HL-60 (cell line): ENCODE results near the gene MRI1.

Source experiments
- GABPA ChIP-seq: IDR thresholded peaks from 2 replicates; pipeline ENCODE4 v1.6.1; 2012; ENCODE audit warnings: low read depth
- SPI1 ChIP-seq: IDR thresholded peaks from 2 replicates; pipeline ENCODE4 v1.6.1; 2012; ENCODE audit warnings: low read depth, mild to moderate bottlenecking, borderline replicate concordance
- TF ChIP-seq, protein P1 (sequence below): IDR thresholded peaks from one replicate; pipeline ENCODE4 v1.5.1; 2011; ENCODE audit warnings: low read length, control low read depth, inconsistent platforms; ENCODE audit not compliant: insufficient read depth
- TF ChIP-seq, protein P2 (sequence below): IDR thresholded peaks from 2 replicates; pipeline ENCODE4 v1.6.1; 2012; ENCODE audit warnings: low read depth; ENCODE audit not compliant: insufficient replicate concordance

DNA sequence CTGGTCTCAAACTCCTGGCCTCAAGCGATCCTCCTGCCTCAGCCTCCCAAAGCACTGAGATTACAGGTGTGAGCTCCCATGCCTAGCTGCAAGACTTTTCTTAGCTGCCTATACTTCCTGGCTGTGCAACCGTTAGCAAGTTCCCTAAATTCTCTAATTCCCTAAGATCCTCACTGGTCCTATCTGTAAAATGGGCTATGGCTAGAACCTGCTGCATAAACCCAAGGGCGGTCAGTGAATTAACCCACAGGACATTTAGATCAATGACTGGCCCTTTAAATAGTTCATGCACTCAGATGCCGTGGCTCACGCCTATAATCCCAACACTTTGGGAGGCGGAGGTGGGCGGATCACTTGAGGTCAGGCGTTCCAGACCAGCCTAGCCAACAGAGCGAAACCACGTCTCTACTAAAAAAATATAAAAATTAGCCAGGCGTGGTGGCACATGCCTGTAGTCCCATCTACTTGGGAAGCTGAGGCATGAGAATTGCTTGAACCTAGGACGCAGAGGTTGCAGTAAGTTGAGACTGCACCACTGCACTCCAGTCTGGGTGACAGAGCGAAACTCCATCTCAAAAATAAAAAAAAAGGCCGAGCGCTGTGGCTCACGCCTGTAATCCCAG is 5.8 kb downstream of the MRI1 start:
- TF ChIP-seq SPI1 (no peak), GABPA (no peak)
- TF ChIP-seq, protein P1, sequence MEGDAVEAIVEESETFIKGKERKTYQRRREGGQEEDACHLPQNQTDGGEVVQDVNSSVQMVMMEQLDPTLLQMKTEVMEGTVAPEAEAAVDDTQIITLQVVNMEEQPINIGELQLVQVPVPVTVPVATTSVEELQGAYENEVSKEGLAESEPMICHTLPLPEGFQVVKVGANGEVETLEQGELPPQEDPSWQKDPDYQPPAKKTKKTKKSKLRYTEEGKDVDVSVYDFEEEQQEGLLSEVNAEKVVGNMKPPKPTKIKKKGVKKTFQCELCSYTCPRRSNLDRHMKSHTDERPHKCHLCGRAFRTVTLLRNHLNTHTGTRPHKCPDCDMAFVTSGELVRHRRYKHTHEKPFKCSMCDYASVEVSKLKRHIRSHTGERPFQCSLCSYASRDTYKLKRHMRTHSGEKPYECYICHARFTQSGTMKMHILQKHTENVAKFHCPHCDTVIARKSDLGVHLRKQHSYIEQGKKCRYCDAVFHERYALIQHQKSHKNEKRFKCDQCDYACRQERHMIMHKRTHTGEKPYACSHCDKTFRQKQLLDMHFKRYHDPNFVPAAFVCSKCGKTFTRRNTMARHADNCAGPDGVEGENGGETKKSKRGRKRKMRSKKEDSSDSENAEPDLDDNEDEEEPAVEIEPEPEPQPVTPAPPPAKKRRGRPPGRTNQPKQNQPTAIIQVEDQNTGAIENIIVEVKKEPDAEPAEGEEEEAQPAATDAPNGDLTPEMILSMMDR: no peak
- TF ChIP-seq, protein P2, sequence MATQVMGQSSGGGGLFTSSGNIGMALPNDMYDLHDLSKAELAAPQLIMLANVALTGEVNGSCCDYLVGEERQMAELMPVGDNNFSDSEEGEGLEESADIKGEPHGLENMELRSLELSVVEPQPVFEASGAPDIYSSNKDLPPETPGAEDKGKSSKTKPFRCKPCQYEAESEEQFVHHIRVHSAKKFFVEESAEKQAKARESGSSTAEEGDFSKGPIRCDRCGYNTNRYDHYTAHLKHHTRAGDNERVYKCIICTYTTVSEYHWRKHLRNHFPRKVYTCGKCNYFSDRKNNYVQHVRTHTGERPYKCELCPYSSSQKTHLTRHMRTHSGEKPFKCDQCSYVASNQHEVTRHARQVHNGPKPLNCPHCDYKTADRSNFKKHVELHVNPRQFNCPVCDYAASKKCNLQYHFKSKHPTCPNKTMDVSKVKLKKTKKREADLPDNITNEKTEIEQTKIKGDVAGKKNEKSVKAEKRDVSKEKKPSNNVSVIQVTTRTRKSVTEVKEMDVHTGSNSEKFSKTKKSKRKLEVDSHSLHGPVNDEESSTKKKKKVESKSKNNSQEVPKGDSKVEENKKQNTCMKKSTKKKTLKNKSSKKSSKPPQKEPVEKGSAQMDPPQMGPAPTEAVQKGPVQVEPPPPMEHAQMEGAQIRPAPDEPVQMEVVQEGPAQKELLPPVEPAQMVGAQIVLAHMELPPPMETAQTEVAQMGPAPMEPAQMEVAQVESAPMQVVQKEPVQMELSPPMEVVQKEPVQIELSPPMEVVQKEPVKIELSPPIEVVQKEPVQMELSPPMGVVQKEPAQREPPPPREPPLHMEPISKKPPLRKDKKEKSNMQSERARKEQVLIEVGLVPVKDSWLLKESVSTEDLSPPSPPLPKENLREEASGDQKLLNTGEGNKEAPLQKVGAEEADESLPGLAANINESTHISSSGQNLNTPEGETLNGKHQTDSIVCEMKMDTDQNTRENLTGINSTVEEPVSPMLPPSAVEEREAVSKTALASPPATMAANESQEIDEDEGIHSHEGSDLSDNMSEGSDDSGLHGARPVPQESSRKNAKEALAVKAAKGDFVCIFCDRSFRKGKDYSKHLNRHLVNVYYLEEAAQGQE: no peak
